GM12874 (cell line): ENCODE data around the gene CATSPER4.

Experiments
- TF ChIP-seq, protein P1 (sequence below): IDR thresholded peaks from 2 replicates; pipeline ENCODE4 v1.5.1; 2011; ENCODE audit warnings: low read depth, mild to moderate bottlenecking, control low read depth, low read length, moderate library complexity; ENCODE audit not compliant: insufficient read depth

CATSPER4 gene

DNA sequence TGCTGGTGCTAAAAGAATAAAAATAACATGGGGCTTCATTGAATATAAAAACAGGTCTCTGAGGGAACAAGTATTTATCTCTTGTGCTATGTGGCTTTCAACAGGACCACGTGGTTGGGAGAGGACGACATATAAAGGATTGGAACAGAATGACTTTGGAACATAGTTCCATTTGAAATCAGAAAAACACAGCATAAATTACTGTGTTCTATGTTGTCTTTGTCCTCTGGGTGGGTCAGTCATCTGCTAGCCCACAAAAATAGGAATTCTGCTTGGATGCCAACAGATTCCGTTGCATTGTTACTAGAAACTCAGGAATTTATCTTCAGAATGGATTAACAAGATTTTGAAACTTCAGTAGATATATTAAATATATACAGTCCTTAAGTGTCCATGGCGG, 49.5 kb downstream of the CATSPER4 start:
- TF ChIP-seq, protein P1, sequence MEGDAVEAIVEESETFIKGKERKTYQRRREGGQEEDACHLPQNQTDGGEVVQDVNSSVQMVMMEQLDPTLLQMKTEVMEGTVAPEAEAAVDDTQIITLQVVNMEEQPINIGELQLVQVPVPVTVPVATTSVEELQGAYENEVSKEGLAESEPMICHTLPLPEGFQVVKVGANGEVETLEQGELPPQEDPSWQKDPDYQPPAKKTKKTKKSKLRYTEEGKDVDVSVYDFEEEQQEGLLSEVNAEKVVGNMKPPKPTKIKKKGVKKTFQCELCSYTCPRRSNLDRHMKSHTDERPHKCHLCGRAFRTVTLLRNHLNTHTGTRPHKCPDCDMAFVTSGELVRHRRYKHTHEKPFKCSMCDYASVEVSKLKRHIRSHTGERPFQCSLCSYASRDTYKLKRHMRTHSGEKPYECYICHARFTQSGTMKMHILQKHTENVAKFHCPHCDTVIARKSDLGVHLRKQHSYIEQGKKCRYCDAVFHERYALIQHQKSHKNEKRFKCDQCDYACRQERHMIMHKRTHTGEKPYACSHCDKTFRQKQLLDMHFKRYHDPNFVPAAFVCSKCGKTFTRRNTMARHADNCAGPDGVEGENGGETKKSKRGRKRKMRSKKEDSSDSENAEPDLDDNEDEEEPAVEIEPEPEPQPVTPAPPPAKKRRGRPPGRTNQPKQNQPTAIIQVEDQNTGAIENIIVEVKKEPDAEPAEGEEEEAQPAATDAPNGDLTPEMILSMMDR, result no peak
